DND-41 (cell line): ENCODE data around the gene MAP2K1.

ENCODE experiments used
- CTCF ChIP-seq: IDR thresholded peaks from 2 replicates; pipeline ENCODE4 v1.5.1; 2012; ENCODE audit warnings: borderline replicate concordance, low read length, moderate library complexity, mild to moderate bottlenecking; ENCODE audit not compliant: poor library complexity, severe bottlenecking; ENCODE audit errors: extremely low read depth
- EZH2 ChIP-seq: IDR thresholded peaks from 3 replicates; pipeline ENCODE4 v1.6.1; 2012; ENCODE audit warnings: borderline replicate concordance, low read depth, mild to moderate bottlenecking, moderate library complexity, low read length, inconsistent platforms; ENCODE audit not compliant: severe bottlenecking

GRCh38 chr15:66415360-66415759, 28.6 kb downstream of the MAP2K1 start:
- TF ChIP-seq CTCF: no peak
- TF ChIP-seq EZH2: no peak
